OCI-LY1 (cell line): ENCODE results near the gene DRC1.

Source experiments
- CTCF ChIP-seq: fragments of 200-600 bp; sonication (generic), shearing (Covaris generic); IDR thresholded peaks from 2 replicates; pipeline ENCODE4 v1.5.1; 2017; ENCODE audit warnings: mild to moderate bottlenecking, antibody characterized with exemption, low read length, moderate library complexity, mixed read lengths
- EZH2 ChIP-seq: fragments of 200-600 bp; sonication (generic), shearing (Covaris generic); IDR thresholded peaks from 2 replicates; pipeline ENCODE4 v1.8.0; 2017; ENCODE audit warnings: borderline replicate concordance, mixed run types, mild to moderate bottlenecking, antibody characterized with exemption, low read length, moderate library complexity, mixed read lengths

GRCh38 chr2:26469955-26470354 is 68.2 kb downstream of the DRC1 start:
- TF ChIP-seq CTCF = no peak
- no peak for TF ChIP-seq EZH2
